IMR-90 (cell line): ENCODE measurements around the gene TCF12. TPM values are rescaled to one million over a fixed set of nuclear protein-coding genes. Genes with fewer than 3 reads are reported as not detected.
A peak's percentile ranks its signal among the peaks of the same experiment; 100 is the strongest.

Source experiments
- ATAC-seq: fragments of 200-7000 bp; cut with Tn5 transposase; 2 replicates; pipeline ENCODE4 v1.9.1; 2020; ENCODE audit warnings: low read depth, mild to moderate bottlenecking, moderate library complexity
- BruUV-seq: library from RNA; stranded (reverse); fragments of 400-500 nt; replicated peaks from 2 replicates; lab custom pipeline; 2021; lab: Mats Ljungman, UMichigan
- CTCF ChIA-PET: fragments of 300-600 bp; formaldehyde crosslinking; extraction: SDS; loops from one replicate; lab custom pipeline; 2021; ENCODE audit warnings: antibody characterized with exemption; lab: Yijun Ruan, JAX
- POLR2A ChIA-PET: fragments of 300-600 bp; sonication (Branson Sonifier 250); formaldehyde crosslinking; loops from one replicate; lab custom pipeline; 2022; ENCODE audit warnings: antibody characterized with exemption; ENCODE audit not compliant: unreplicated experiment; lab: Charles Lee
- DNase-seq: peaks from one replicate; pipeline ENCODE4 v3.0.0; 2013
- H2AFZ ChIP-seq: replicated peaks from 2 replicates; pipeline ENCODE3; 2013; ENCODE audit warnings: low read length, mild to moderate bottlenecking; ENCODE audit not compliant: poor library complexity
- H2AK5ac ChIP-seq: 2 replicates; pipeline ENCODE4 v1.6.1; 2013; ENCODE audit warnings: low read depth, low read length, inconsistent platforms
- H2AK9ac ChIP-seq: replicated peaks from 2 replicates; pipeline ENCODE3; 2013; ENCODE audit warnings: mild to moderate bottlenecking, low read depth, low read length, moderate library complexity; ENCODE audit not compliant: poor library complexity
- H2BK120ac ChIP-seq: 2 replicates; pipeline ENCODE4 v1.6.1; 2013; ENCODE audit warnings: low read depth, low read length, inconsistent platforms
- H2BK15ac ChIP-seq: 3 replicates; pipeline ENCODE4 v1.6.1; 2013; ENCODE audit warnings: low read depth, low read length, inconsistent platforms
- H2BK20ac ChIP-seq: 2 replicates; pipeline ENCODE4 v1.6.1; 2013; ENCODE audit warnings: low read depth, mild to moderate bottlenecking, inconsistent platforms, low read length, moderate library complexity
- H2BK5ac ChIP-seq: 2 replicates; pipeline ENCODE4 v1.6.1; 2013; ENCODE audit warnings: mild to moderate bottlenecking, low read depth, low read length, inconsistent platforms; ENCODE audit not compliant: poor library complexity, severe bottlenecking
- H3K14ac ChIP-seq: replicated peaks from 2 replicates; pipeline ENCODE4 v1.6.1; 2013; ENCODE audit warnings: low read depth, low read length, inconsistent platforms
- H3K18ac ChIP-seq: 2 replicates; pipeline ENCODE4 v1.6.1; 2013; ENCODE audit warnings: low read depth, low read length, control low read depth
- H3K23ac ChIP-seq: 2 replicates; pipeline ENCODE4 v1.6.1; 2013; ENCODE audit warnings: low read depth, low read length, inconsistent platforms
- H3K27ac ChIP-seq: 2 replicates; pipeline ENCODE4 v1.5.1; 2013; ENCODE audit warnings: mild to moderate bottlenecking, control low read depth, low read length; ENCODE audit not compliant: insufficient read depth
- H3K27me3 ChIP-seq: 2 replicates; pipeline ENCODE4 v1.6.1; 2013; ENCODE audit warnings: low read length; ENCODE audit not compliant: control insufficient read depth, insufficient read depth
- H3K36me3 ChIP-seq: 2 replicates; pipeline ENCODE4 v1.6.1; 2013; ENCODE audit warnings: low read length, mixed read lengths; ENCODE audit not compliant: control insufficient read depth, insufficient read depth
- H3K4ac ChIP-seq: 2 replicates; pipeline ENCODE4 v1.6.1; 2013; ENCODE audit warnings: low read depth, low read length, inconsistent platforms
- H3K4me1 ChIP-seq: 2 replicates; pipeline ENCODE4 v1.6.1; 2013; ENCODE audit warnings: low read length, mixed read lengths; ENCODE audit not compliant: control insufficient read depth, insufficient read depth
- H3K4me2 ChIP-seq: 2 replicates; pipeline ENCODE4 v1.6.1; 2013; ENCODE audit warnings: low read depth, mild to moderate bottlenecking, control low read depth, low read length, moderate library complexity
- H3K4me3 ChIP-seq: 2 replicates; pipeline ENCODE4 v1.5.1; 2013; ENCODE audit warnings: low read depth, mild to moderate bottlenecking, control low read depth, low read length, moderate library complexity; ENCODE audit not compliant: insufficient read depth
- H3K56ac ChIP-seq: 2 replicates; pipeline ENCODE4 v1.6.1; 2013; ENCODE audit warnings: low read length, inconsistent platforms; ENCODE audit not compliant: insufficient read depth; ENCODE audit errors: extremely low read depth
- H3K79me1 ChIP-seq, 2 experiments: 2 replicates each; pipeline ENCODE4 v1.6.1; 2013; ENCODE audit warnings: low read length in 2 of 2, inconsistent platforms in 1 of 2, low read depth in 1 of 2
- H3K9ac ChIP-seq: 2 replicates; pipeline ENCODE4 v1.6.1; 2013; ENCODE audit warnings: low read depth, low read length, control low read depth
- H3K9me1 ChIP-seq: 2 replicates; pipeline ENCODE4 v1.6.1; 2013; ENCODE audit warnings: low read length, inconsistent platforms; ENCODE audit not compliant: insufficient read depth
- H3K9me3 ChIP-seq: 2 replicates; pipeline ENCODE4 v1.6.1; 2013; ENCODE audit warnings: low read length; ENCODE audit not compliant: control insufficient read depth, insufficient read depth
- H4K20me1 ChIP-seq: 2 replicates; pipeline ENCODE4 v1.6.1; 2013; ENCODE audit warnings: low read length, inconsistent platforms; ENCODE audit not compliant: insufficient read depth
- H4K5ac ChIP-seq: 2 replicates; pipeline ENCODE4 v1.6.1; 2013; ENCODE audit warnings: mild to moderate bottlenecking, low read depth, low read length, control low read depth
- H4K8ac ChIP-seq, 2 experiments: 2 replicates each; pipeline ENCODE4 v1.6.1; 2013; ENCODE audit warnings: low read depth in 2 of 2, low read length in 2 of 2, control low read depth in 1 of 2, inconsistent platforms in 1 of 2
- H4K91ac ChIP-seq: 2 replicates; pipeline ENCODE4 v1.6.1; 2013; ENCODE audit warnings: low read depth, low read length, inconsistent platforms; ENCODE audit not compliant: insufficient read depth
- BHLHE40 ChIP-seq: fragments of 150-350 bp; IDR thresholded peaks from 2 replicates; pipeline ENCODE4 v1.6.1; 2016; ENCODE audit warnings: mild to moderate bottlenecking, low read depth, low read length
- CEBPB ChIP-seq: IDR thresholded peaks from 2 replicates; pipeline ENCODE4 v1.6.1; 2012; ENCODE audit warnings: low read depth, low read length, improper control_type of control experiment
- CHD1 ChIP-seq: IDR thresholded peaks from 2 replicates; pipeline ENCODE4 v1.6.1; 2012; ENCODE audit warnings: low read depth, low read length, improper control_type of control experiment
- CTCF ChIP-seq: conservative IDR thresholded peaks from 2 replicates; pipeline ENCODE4 v1.5.1; 2012; ENCODE audit warnings: mild to moderate bottlenecking, low read depth, low read length, improper control_type of control experiment
- ELK1 ChIP-seq: fragments of 150-350 bp; IDR thresholded peaks from 2 replicates; pipeline ENCODE4 v1.6.1; 2016; ENCODE audit warnings: low read depth, mild to moderate bottlenecking, low read length, moderate library complexity, borderline replicate concordance
- FOS ChIP-seq: fragments of 150-350 bp; IDR thresholded peaks from 2 replicates; pipeline ENCODE4 v1.6.1; 2016; ENCODE audit warnings: low read depth, low read length
- MAFK ChIP-seq: IDR thresholded peaks from 2 replicates; pipeline ENCODE4 v1.6.1; 2012; ENCODE audit warnings: low read depth, low read length, improper control_type of control experiment
- MAZ ChIP-seq: IDR thresholded peaks from 2 replicates; pipeline ENCODE4 v1.6.1; 2012; ENCODE audit warnings: low read depth, mild to moderate bottlenecking, low read length, improper control_type of control experiment, moderate library complexity, borderline replicate concordance
- MXI1 ChIP-seq: IDR thresholded peaks from 2 replicates; pipeline ENCODE4 v1.6.1; 2012; ENCODE audit warnings: low read depth, mild to moderate bottlenecking, low read length, moderate library complexity, borderline replicate concordance
- NFE2L2 ChIP-seq: fragments of 150-350 bp; IDR thresholded peaks from 2 replicates; pipeline ENCODE4 v1.6.1; 2016; ENCODE audit warnings: low read depth, mild to moderate bottlenecking, low read length
- POLR2A ChIP-seq: IDR thresholded peaks from 2 replicates; pipeline ENCODE4 v1.6.1; 2012; ENCODE audit warnings: mild to moderate bottlenecking, low read depth, low read length
- RAD21 ChIP-seq: IDR thresholded peaks from 2 replicates; pipeline ENCODE4 v1.6.1; 2012; ENCODE audit warnings: low read length, improper control_type of control experiment
- RCOR1 ChIP-seq: IDR thresholded peaks from 2 replicates; pipeline ENCODE4 v1.6.1; 2012; ENCODE audit warnings: mild to moderate bottlenecking, low read length, improper control_type of control experiment; ENCODE audit not compliant: insufficient replicate concordance
- RFX5 ChIP-seq: IDR thresholded peaks from 2 replicates; pipeline ENCODE4 v1.8.0; 2012; ENCODE audit warnings: low read depth, mild to moderate bottlenecking, low read length, moderate library complexity
- SMC3 ChIP-seq: fragments of 150-350 bp; IDR thresholded peaks from 2 replicates; pipeline ENCODE4 v1.6.1; 2016; ENCODE audit warnings: low read depth, mild to moderate bottlenecking, antibody characterized with exemption, low read length, moderate library complexity
- USF2 ChIP-seq: fragments of 150-350 bp; IDR thresholded peaks from 2 replicates; pipeline ENCODE4 v1.6.1; 2017; ENCODE audit warnings: mild to moderate bottlenecking, antibody characterized with exemption, low read length, low read depth
- WGBS, 2 experiments: methylation state at CpG; one replicate each; pipeline versions ENCODE4 v1.1.5 to v1.1.7; 2013; ENCODE audit warnings: missing lambda C conversion rate in 2 of 2; ENCODE audit not compliant: insufficient read length in 1 of 2; ENCODE audit errors: extremely low coverage in 2 of 2; 5-methylcytosine and 5-hydroxymethylcytosine counted together
- dilution Hi-C: fragments of 300-500 bp; cut with HindIII; formaldehyde crosslinking; loops from one replicate; pipeline ENCODE4 v1.14.3; 2018; ENCODE audit warnings: low sequenced_read_pairs; ENCODE audit not compliant: unreplicated experiment
- in situ Hi-C: fragments of 300-500 bp; cut with MboI; formaldehyde crosslinking; loops from 3 replicates; pipeline ENCODE4 v1.14.3; 2019; ENCODE audit warnings: low sequenced_read_pairs, inconsistent platforms, mixed read lengths
- intact Hi-C: fragments of 100-400 bp; cut with micrococcal nuclease; formaldehyde crosslinking; loops from 2 replicates; pipeline ENCODE4 v1.10.0; 2022
- polyA plus RNA-seq, 3 experiments: library from polyadenylated mRNA; depleted of rRNA; stranded (reverse); fragments of >200 nt; gene quantifications; 2 replicates each; pipeline ENCODE4 v1.2.3, GENCODE V29; 2012; ENCODE audit warnings: low replicate concordance in 1 of 3
- total RNA-seq: library from RNA; depleted of rRNA; stranded (reverse); fragments of >200 nt; gene quantifications from 2 replicates; pipeline ENCODE4 v1.2.3, GENCODE V29; 2012

Gene TCF12
- total and polyA plus RNA-seq, 2 of the 4 experiments (the other 2 are of a cell fraction), result 79.4 to 160 TPM

- no peak overlapping the region for H3K4me3 ChIP-seq
- H3K9me3 ChIP-seq, result no peaks in the 10 kb centered on the region
- POLR2A ChIA-PET, result no interaction called here
- no peaks in the 10 kb centered on the region for H4K20me1 ChIP-seq
- 80% methylated on average over 8 of the region's 23 CpGs; no CpG with 5 or more reads in 1 of the 2 experiments for WGBS, 2 experiments
- no peak overlapping the region for H2AK5ac ChIP-seq
- H3K27me3 ChIP-seq, result no peaks in the 10 kb centered on the region
- H4K91ac ChIP-seq, result no peak overlapping the region
- H3K27ac ChIP-seq, result no peak overlapping the region
- no peak overlapping the region for H3K23ac ChIP-seq
- no peak overlapping the region for H3K4ac ChIP-seq
- CTCF ChIA-PET, result no interaction called here
- H3K9me1 ChIP-seq, result peaks cover 5% of the 10 kb centered on the region; the same call in 1 of the 2 replicates
- H2BK20ac ChIP-seq, result no peak overlapping the region
- no peak overlapping the region for H4K8ac ChIP-seq
- no peaks in the 10 kb centered on the region for H3K79me1 ChIP-seq
- H3K4me2 ChIP-seq, result no peak overlapping the region
- H3K9ac ChIP-seq, result no peak overlapping the region
- H2BK5ac ChIP-seq, result no peak overlapping the region
- intact Hi-C loops (no loop called here), in situ Hi-C loops (no loop called here), dilution Hi-C loops (no loop called here)
- H3K36me3 ChIP-seq, result no peaks in the 10 kb centered on the region
- no peak for TF ChIP-seq SMC3
- TF ChIP-seq CTCF, result no peak
- no peak for TF ChIP-seq CHD1
- no peak for TF ChIP-seq ELK1
- TF ChIP-seq MAZ, result no peak
- TF ChIP-seq RCOR1, result no peak
- TF ChIP-seq POLR2A, result no peak
- TF ChIP-seq BHLHE40, result no peak
- no peak for TF ChIP-seq USF2
- no peak for TF ChIP-seq RAD21
- no peak for TF ChIP-seq RFX5
- TF ChIP-seq FOS, result no peak
- TF ChIP-seq MAFK, result no peak
- no peak for TF ChIP-seq NFE2L2
- TF ChIP-seq CEBPB, result no peak
- TF ChIP-seq MXI1, result no peak
- H3K18ac ChIP-seq, result no peak overlapping the region
- H4K5ac ChIP-seq, result no peak overlapping the region
- H2AFZ ChIP-seq, result peak overlapping the region; percentile 28
- H2BK120ac ChIP-seq, result no peak overlapping the region
- no peak for ATAC-seq
- H2BK15ac ChIP-seq, result no peak overlapping the region
- 0 out of 2 replicates have a peak, but pooled peaks cover 1% of the 10 kb centered on the region for H3K4me1 ChIP-seq
- no peak overlapping the region; the same call in 1 of the 2 replicates for H3K14ac ChIP-seq
- no peak overlapping the region for H2AK9ac ChIP-seq
- no peak for DNase-seq
- no peak overlapping the region for H3K56ac ChIP-seq
- no TSS peak for BruUV-seq
Observed at GRCh38 chr15:57319919-57320560, 401.6 kb downstream of the TCF12 start.
